ENCODE data around the gene LARGE1.

Gene LARGE1

GRCh38 chr22:33579448-33580093, 340.7 kb downstream of the LARGE1 start:
- TF ChIP-seq FOXP2 (optimal IDR thresholded peaks at IDR 0.05; ENCODE audit: borderline replicate concordance, extremely low read depth, extremely low read length, insufficient read depth), result no peak
- no peak for TF ChIP-seq SIN3A (IDR thresholded peaks at IDR 0.05; ENCODE audit: borderline replicate concordance, insufficient read depth, low read length)
- no peak for TF ChIP-seq TAF1 (IDR thresholded peaks at IDR 0.05; ENCODE audit: borderline replicate concordance, insufficient read depth, low read length)
- TF ChIP-seq REST (IDR thresholded peaks at IDR 0.05; ENCODE audit: insufficient read depth in 1 of 2, low read depth in 2 of 2, low read length in 2 of 2), result no peak
- TF ChIP-seq POLR2AphosphoS5 (IDR thresholded peaks at IDR 0.05; ENCODE audit: low read depth, low read length), result no peak

GRCh38 chr22:33578752-33579151, 341.5 kb downstream of the LARGE1 start:
- no peak for TF ChIP-seq REST (IDR thresholded peaks at IDR 0.05; ENCODE audit: insufficient read depth in 1 of 2, low read depth in 2 of 2, low read length in 2 of 2)
- no peak for TF ChIP-seq FOXP2 (optimal IDR thresholded peaks at IDR 0.05; ENCODE audit: borderline replicate concordance, extremely low read depth, extremely low read length, insufficient read depth)
- no peak for TF ChIP-seq TAF1 (IDR thresholded peaks at IDR 0.05; ENCODE audit: borderline replicate concordance, insufficient read depth, low read length)
- no peak for TF ChIP-seq SIN3A (IDR thresholded peaks at IDR 0.05; ENCODE audit: borderline replicate concordance, insufficient read depth, low read length)
- no peak for TF ChIP-seq POLR2AphosphoS5 (IDR thresholded peaks at IDR 0.05; ENCODE audit: low read depth, low read length)

GRCh38 chr22:33577862-33578411, 342.3 kb downstream of the LARGE1 start:
- TF ChIP-seq REST (IDR thresholded peaks at IDR 0.05; ENCODE audit: insufficient read depth in 1 of 2, low read depth in 2 of 2, low read length in 2 of 2), result no peak
- no peak for TF ChIP-seq POLR2AphosphoS5 (IDR thresholded peaks at IDR 0.05; ENCODE audit: low read depth, low read length)
- no peak for TF ChIP-seq FOXP2 (optimal IDR thresholded peaks at IDR 0.05; ENCODE audit: borderline replicate concordance, extremely low read depth, extremely low read length, insufficient read depth)
- no peak for TF ChIP-seq TAF1 (IDR thresholded peaks at IDR 0.05; ENCODE audit: borderline replicate concordance, insufficient read depth, low read length)
- no peak for TF ChIP-seq SIN3A (IDR thresholded peaks at IDR 0.05; ENCODE audit: borderline replicate concordance, insufficient read depth, low read length)

- TF ChIP-seq REST (IDR thresholded peaks at IDR 0.05; ENCODE audit: insufficient read depth in 1 of 2, low read depth in 2 of 2, low read length in 2 of 2) (no peak), TAF1 (IDR thresholded peaks at IDR 0.05; ENCODE audit: borderline replicate concordance, insufficient read depth, low read length) (no peak), FOXP2 (optimal IDR thresholded peaks at IDR 0.05; ENCODE audit: borderline replicate concordance, extremely low read depth, extremely low read length, insufficient read depth) (no peak), SIN3A (IDR thresholded peaks at IDR 0.05; ENCODE audit: borderline replicate concordance, insufficient read depth, low read length) (no peak), POLR2AphosphoS5 (IDR thresholded peaks at IDR 0.05; ENCODE audit: low read depth, low read length) (no peak)
These were observed 344.1 kb downstream of the LARGE1 start for GRCh38 chr22:33576205-33576604.
